Stimulated activated CD4-positive, alpha-beta T cell treated with anti-CD3 and anti-CD28 coated beads, Interleukin-1b, Interleukin-23, amount 100 ng/mL, for 48 hours (primary cell): ENCODE data around the gene UBE2S.
A peak's percentile ranks its signal among the peaks of the same experiment; 100 is the strongest.
"Not testable (repeated sequence)": the region's sequence is repeated elsewhere in the genome, so short reads cannot be mapped to it uniquely, and the experiment has no call there.

Experiments
- DNase-seq: peaks from one replicate; pipeline ENCODE4 v3.0.0-alpha.2; 2020

UBE2S gene

DNA sequence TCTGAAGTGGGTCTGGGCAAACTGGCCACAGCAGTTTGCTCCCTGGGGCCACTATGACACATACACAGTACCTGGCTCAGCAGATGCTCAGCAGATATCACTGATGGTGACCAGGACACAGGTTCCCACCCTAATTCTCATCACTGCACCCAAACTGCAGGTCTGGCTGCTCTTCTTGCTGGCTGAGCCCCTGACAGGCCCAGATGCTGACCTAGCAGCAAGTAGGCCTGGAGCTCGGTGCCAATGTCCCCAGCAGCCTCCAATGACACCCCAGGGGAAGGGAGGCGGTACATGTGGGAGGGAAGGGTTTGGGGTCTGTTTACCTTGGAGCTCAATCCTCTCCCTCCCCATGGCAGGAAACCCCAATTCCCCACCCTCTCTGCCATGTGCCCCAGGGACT lies 5.1 kb downstream of the UBE2S start:
- no peak for DNase-seq

DNA sequence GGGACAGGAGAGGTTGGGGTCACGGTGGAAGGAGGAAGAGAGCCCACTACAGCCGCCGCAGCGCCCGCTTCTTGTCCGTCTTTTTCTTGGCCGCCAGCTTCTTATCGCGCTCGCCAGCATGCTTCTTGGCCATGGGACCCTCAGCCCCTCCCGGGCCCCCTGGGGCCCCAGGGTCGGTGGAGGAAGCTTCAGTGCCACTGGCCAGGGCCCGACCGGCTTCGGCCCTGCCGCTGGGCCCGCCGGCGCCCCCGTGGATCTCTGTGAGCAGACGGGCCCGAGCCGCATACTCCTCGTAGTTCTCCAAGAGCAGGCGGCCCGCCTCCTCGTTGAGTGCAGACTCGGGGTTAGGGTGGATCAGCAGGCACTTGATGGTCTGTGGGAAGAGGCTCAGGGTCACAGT lies 6.2 kb downstream of the UBE2S start:
- not testable (repeated sequence) for DNase-seq

DNA sequence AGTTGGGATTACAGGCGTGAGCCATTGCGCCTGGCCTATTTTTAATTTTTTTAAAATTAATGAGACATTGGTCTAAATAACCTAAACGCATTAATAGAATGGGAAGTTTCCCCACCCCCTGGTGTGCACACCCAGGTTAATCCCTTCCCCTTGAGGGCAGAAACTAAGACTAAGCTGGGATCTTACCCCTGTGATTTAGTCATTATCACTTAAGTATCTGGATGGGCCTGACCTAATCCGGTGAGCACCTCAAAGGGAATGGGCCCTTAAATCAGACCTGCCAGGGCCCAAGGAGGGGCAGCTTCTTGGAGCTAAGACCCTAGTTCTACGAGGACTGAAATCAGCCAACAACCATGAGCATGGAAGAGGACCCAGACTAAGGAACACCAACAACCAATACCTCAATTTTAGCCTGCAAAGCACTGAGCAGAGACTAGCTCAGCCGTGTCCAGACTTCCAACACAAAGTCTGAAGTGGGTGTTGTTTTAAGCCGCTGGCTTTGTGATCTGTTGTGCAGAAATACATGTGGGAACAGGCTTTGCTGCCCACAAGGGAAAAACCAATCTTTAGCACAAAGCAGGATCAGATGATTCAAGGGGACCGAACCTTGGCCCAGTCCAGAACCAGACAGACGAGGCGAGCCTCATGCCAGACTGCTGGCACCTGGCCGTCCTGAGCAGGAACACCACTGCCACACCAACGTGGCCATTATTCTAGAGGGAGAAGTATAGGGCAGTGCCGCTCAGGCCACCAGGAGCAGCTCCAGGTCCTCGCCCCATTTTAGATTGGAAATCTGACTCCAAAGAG lies 7.1 kb downstream of the UBE2S start:
- DNase-seq, result no peak

DNA sequence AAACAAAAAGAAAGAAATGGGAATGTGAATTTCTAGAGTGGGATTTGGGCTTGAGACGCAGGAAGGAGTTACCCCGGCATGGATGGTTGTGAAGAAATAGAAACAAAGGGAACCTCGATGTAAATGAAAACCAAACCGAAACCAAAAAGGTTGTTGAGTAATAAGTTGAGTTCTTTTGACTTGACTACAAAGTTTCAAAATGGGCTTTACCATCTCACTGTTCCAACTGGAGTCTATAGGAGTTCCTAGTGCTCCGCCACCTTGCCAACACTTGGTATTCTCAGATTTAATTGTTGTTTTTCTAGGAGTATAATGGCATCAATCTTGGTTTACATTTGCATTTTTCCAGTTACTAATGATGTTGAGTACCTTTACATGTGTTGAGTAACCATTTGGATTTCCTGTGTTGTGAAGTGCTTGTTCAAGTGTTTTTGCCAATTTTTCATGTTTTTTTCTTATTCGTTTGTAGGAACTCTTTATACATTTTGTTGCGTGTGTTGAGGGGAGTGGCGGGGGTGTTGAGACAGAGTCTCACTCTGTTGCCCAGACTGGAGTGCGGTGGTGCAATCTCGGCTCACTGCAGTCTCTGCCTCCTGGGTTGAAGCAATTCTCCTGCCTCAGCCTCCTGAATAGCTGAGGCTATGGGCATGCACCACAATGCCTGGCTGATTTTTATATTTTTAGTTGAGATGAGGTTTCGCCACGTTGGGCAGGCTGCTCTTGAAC lies 9.2 kb downstream of the UBE2S start:
- no peak for DNase-seq

DNA sequence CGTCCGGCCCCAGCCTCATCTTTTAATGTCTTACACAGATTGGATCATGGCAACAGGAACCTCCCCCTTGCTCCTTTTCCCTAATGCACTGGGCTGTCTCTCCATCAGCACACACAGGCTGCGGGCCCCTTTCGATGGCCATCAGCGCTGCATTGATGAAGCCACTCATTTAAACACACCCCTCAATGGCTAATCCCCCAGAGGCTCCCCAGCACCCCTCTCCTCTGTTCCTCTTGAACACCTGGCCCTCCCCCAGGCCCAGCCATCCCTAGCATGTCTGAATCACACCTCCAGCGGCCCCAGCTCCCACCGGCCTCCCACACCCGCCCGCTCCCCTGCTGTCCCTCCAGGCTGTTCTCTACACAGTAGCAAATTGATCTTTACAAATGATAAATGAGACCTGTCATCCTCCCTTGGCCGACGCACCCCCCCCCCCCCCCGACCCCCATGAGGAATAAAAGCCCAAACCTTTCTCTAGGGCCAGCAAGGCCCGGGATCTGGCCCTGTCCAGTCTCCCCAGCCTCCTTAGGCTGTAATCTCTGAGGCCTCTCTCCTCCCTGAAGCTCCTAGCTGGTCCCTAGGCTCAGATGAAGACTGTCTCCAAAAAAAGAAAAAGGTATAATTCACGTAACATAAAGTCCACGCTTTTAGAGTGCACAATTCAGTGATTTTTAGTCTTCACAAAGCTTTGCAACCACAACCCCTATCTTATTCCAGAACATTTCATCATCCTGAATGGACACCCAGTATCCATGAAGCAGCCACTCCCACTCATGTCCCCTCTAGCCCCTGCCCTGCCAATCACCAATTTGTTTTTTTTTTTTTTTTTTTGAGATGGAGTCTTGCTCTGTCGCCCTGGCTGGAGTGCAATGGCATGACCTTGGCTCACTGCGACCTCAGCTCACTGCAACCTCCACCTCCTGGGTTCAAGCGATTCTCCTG lies 14.5 kb downstream of the UBE2S start:
- DNase-seq, result no peak

DNA sequence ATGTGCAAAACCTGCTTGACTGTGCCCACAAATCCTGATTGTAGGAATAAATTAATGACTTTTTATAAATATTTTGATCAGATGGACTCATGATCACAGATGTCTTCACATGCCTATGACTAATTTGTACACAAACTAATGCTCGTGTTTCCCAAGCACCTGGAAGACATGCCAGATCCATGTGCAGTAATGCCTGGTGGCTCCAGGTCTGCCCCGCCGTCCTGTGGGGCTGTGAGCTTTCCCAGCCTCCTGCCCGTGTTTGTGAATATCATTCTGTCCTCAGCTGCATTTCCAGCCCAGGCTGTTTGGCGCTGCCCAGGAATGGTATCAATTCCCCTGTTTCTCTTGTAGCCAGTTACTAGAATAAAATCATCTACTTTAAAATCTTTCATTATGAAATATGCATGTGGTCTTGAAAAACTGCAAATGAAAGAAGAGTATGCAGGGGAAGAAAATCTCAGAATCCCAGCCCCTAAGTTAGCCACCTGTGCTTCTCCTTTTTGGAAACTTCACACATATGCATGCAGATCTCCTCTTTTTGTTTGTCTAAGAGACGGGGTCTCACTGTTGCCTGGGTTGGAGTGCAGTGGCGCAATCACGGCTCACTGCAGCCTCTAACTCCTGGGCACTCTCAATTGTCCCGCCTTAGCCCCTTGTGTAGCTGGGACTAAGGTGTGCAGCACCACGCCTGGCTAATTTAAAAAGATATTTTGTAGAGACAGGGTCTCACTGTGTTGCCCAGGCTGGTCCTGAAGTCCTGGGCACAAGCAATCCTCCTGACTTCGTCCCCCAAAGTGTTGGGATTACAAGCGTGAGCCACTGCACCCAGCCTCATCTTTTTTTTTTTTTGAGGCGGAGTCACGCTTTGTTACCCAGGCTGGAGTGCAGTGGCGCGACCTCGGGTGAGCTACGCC lies 15.6 kb downstream of the UBE2S start:
- no peak for DNase-seq

DNA sequence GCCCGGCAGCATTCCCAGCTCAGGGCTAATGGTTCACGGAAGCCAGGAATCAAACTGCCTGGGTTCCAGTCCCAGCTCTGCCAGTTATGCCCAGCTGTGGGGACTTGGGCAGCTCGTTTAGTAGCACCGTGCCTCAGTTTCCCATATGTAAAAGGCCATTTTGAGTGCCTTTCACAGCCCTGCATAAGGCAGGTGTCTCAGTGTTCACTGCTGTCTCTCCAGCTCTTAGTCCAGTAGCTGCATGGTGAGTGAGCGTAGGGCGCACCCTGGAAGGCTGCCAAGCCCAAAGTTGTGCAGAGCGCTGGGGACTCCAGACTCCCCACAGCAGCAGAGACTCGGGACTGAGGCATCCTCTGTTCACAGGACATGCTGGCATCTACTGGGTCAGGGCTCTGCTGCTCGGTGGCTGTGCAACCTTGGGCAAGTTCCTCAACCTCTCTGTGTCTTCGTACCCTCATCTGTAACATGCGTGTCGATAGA lies 16.4 kb downstream of the UBE2S start:
- DNase-seq, result no peak

DNA sequence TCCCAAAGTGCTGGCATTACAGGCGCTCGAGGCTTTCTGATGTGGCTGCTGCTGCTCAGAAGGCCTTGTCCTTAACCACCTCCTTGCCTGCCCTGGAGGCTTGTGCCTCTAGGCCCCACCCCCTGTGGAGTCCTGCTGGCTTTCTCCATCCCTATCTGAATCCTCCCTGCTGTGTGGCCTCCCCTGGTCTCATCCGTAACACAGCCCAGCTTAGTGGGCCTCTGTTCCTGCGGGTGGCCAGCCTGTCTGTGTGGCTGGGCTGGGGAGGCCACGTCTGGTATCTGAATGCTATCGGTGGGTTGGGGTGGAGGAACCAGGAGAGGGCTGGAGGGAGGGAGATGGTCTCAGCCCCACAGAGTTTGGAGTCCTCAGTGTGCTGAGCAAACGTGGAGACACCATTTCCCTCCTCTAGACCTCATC lies 17.1 kb downstream of the UBE2S start:
- no peak for DNase-seq

DNA sequence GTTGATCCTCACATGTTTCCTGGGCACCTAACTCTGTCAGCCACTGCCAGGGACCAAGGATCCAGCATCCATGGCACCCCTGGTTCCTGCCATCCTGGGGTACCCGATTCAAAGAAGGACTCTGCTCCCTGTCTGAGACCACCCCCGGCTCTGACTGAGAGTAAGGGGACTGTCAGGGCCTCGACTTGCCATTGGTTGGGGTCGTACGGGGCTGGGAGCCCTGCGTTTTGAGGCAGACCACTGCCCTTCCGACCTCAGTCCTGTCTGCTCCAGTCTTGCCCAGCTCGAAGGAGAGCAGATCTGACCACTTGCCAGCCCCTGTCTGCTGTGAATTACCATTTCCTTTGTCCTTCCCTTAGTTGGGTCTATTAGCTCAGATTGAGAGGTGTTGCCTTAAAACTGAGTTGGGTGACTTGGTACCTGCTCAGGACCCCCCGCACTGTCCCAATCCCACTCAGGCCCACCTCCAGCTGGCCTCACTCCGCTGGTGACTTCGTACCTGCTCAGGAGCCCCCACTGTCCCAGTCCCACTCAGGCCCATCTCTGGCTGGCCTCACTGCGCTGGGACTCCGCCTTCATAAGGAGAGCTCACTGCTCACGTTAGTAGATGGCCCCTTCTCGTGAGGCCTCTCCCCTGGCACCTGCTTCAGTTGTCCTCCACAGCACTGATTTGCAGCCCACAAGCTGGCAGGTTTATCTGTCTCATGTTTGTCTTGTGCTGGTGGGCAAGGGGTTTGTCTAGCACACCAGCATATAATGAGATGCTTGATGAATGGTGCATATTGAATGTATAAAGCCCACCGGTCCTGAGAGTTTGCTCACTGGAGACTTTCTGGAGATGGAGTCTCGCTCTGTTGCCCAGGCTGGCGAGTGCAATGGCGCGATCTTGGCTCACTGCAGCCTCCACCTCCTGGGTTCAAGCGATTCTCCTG lies 17.9 kb downstream of the UBE2S start:
- DNase-seq, result no peak

DNA sequence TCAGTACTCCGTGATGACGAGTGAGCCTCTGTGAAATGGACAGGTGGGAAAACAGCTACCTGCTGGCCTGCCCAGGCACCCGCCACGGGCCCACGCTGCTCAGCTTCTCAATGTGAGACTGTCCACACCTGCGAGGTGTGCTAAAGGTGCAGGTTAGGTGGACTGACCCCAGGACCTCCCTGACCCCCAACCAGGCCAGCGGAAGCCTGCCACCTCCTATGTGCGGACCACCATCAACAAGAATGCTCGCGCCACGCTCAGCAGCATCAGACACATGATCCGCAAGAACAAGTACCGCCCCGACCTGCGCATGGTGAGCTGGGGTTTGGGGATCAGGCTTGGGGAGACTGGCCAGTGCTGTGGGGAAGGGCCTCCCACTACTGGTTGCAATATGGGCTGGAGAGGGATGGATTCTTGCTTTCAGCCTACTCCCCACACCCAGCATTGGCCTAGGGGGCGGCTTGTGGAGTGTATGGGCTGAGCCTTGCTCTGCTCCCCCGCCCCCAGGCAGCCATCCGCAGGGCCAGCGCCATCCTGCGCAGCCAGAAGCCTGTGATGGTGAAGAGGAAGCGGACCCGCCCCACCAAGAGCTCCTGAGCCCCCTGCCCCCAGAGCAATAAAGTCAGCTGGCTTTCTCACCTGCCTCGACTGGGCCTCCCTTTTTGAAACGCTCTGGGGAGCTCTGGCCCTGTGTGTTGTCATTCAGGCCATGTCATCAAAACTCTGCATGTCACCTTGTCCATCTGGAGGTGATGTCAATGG lies 19.7 kb downstream of the UBE2S start:
- DNase-seq, result no peak

DNA sequence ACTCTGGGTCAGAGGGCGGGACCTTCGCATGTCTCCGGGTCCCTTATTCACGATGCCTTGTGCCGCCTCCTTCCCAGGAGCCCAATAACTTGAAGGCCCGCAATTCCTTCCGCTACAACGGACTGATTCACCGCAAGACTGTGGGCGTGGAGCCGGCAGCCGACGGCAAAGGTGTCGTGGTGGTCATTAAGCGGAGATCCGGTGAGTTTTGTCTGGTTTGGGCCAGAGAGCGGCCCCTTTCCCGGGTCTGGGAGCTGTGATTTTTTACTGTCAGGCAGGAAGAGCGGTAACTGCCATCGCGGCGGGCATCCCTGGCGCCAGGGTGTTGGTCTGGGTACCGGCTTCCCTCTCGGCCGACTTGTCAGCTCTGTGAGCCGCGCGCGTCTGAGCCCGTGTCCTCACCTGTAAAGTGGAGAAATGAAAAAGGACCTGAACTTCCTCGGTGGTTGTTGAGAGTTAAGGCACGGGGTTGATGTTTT lies 21.1 kb downstream of the UBE2S start:
- no peak for DNase-seq

DNA sequence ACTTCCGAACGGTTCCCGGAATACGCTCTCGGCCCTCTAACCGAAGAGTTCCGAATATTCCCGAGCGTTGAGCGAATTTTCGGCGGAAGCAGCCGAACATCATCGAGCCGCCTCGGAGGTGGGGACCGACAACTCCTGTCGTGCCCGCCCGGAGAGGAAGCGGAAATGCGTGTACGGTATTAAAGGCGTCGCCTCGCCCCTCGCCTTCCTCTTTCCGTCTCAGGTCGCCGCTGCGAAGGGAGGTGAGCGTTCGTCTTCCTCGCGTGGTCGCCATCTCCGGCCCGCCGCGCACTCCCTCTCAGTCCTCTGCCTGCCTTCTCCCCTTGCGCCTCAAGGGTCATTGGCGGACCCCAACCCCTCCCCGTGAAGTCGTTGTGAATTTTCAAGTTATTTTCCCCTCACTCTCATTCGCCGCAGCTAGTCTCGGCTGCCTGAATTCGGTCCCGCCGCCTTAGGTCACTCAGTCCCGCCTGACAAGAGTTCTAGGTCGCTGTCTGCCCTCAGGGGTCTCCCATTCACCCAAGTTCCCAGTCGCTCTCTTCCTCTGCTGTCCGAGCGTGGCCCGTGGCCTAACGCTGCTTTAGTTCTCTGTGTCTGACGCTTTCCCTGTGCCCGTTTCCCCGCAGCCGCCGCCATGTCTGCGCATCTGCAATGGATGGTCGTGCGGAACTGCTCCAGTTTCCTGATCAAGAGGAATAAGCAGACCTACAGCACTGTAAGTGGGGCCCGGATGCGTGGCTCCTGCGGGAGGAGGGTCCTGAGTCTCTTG lies 21.7 kb downstream of the UBE2S start, which contains the start of gene RPL28:
RPL28 (plus strand) TSS at position 209 of the 769 bp plus-strand sequence; CDS start at position 635, 426 bp downstream.
- peak; percentile 98 for DNase-seq

DNA sequence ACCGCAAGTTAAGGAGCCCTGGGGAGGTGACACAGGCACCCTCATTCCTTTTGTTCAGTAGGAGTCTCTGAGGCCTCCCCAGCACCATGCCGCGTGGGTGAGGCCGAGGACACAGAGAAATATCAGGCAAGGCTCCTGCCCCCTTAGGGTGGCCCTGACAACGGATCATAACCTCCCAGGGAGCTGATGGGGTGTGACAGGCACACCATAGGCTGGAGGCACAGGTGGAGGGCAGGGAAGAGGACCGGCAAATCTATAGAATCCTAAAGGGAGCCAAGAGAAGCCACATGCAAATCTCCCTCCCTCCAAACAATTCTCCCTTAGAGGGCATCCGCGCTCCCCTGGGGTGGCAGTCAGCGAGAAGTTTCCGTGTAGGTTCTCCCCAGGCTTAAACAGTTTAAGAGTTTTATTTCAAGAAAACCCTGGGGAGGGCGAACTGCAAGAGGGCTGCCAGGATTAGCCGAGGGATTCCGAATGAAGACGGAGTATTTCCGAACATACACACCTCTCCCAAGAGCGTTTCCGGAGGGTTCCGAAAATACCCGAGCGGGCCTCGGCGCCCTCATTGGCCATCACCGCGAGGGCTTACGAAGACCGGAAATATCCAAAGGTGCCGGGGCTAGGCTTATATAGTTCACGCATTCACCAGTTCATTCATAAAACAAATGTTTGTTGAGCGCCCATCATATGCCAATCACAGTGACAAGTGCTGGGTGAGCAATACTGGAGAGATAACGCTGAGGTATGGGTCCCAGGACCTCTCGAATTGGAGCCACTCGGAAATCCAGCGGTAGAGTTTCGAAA lies 22.5 kb downstream of the UBE2S start:
- peak; percentile 95 for DNase-seq

DNA sequence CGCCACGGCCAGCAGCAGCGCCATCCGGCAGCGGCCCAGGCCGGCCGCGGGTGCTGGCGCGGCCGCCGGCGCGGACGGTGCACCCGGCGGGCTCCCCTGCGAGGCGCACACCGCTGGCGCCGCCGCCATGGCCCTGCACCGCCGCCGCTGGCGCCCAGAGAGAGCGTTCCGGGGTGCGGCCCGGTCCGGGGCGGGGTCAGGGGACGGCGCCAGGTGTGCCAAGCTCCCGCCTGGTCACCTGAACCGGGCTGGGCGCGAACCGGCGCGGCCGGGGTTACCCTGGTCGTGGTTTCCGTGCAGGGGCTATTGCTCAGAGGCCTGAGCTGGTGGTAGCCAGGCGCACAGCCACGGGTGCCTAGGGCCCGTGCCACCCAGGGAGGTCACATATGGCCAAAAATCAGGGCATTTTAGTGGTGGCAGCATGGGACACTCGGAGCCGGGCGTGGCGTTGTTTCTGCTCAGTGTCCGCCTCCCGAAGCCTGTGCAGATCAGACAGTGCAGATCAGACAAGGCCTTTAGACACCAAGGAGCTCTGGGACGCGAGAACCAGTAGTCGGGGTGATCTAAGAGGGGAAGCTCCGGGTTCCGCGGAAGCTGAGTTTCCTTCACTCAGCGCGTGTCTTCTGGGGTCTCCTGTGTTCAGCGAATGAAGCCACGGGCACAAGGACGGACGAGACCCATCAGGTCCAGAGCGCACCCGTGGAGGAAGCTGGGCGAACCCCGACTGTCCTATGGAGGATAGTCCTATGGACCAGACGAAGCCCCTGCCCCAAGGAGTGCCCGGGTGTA lies 23.3 kb downstream of the UBE2S start, which contains the start of gene TMEM238:
TMEM238 (minus strand) TSS at position 162 of the 789 bp plus-strand sequence; CDS start at position 129, 33 bp downstream.
- DNase-seq, result peak; percentile 31

DNA sequence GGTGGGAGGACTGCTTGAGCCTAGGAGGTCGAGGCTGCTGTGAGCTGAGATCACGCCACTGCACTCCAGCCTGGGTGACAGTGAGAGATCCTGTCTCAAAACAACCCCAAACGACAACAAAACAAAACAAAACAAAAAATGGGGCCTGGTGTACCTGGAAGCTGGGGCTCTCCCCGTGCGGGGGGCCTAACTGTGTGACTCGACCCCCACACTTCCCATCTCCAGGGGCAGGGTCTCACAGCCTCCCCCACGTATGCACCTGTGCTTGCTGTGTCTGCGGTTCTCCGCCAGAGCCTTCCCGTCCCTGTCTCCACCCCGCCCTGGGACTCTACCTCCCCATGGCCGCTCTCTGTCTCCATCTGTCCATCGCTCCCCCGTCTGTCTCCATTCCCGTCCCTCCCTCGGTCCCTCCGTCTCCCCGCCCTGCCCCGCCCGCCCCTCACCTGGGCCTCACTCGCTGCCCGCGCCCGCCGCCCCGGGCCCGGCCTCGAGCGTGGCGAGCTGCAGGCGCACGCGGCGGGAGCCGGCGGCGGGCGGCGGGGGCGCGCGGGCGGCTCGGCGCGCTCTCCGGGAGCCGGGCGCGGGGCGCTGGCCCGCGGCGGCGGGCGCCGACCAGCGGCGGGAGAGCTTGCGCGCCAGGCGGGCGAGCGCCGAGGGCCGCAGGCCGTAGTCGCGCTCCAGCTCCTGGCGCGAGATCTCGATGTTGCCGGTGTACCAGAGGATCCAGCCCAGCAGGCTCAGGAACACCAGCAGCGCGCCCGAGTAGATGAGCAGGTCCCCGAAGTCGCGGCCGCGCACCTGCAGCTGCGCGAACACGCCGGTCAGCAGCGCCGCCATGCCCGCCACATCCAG lies 24.1 kb downstream of the UBE2S start:
- peak; percentile 67 for DNase-seq

DNA sequence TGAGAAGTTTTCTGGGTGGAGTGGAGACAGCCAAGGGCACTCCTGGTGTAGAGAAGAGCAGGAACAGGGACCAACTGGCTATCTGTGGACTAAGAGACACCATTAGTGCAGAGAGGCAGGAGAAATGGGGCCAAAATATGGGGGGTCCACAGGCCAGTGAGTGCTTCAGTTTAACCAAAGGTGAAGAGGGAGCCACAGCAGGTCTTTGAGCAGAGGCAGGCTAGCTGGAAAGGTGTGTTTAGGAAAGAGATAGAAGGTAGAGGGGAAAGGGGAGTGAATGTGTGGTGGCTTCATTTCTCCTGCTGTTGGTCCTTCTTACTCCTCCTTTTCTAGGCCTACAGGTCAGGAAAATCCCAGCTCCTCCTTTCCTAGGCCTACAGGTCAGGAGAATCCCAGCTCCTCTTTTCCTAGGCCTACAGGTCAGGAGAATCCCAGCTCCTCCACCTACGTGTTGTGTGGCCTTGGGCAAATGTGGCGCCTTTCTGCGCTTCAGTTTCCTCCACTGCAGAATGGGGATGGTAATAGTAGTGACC lies 25.0 kb downstream of the UBE2S start:
- no peak for DNase-seq
